ENCODE data around the gene ACP7. TPM values are rescaled to one million over a fixed set of nuclear protein-coding genes. Genes with fewer than 3 reads are reported as not detected.
"Not testable (repeated sequence)": the region's sequence is repeated elsewhere in the genome, so short reads cannot be mapped to it uniquely, and the experiment has no call there.

ACP7 gene
- total RNA-seq, 4 donors from 2014 or later, result not detected

- peaks cover 0 to 12% (median 0%) of the 10 kb centered on the region in 4 donors for H3K27me3 ChIP-seq
- no peaks in the 10 kb centered on the region for H3K4me1 ChIP-seq
- H3K27ac ChIP-seq (replicated peaks in 1 of 4), result no peak overlapping the region
- DNase-seq (ENCODE audit: extremely low spot score), result no peak
- intact Hi-C loops (cut with DNase I), result no loop called here
- H3K4me3 ChIP-seq, result no peak overlapping the region
- no peaks in the 10 kb centered on the region for H3K36me3 ChIP-seq
- H3K9me3 ChIP-seq, result peaks cover 0 to 5% (median 0%) of the 10 kb centered on the region in 4 donors
- no peak for TF ChIP-seq POLR2AphosphoS5 (IDR thresholded peaks at IDR 0.05)
- no peak for TF ChIP-seq POLR2A (IDR thresholded peaks at IDR 0.05; ENCODE audit: low read depth)
- TF ChIP-seq CTCF (IDR thresholded peaks at IDR 0.05), result no peak
- no peak for TF ChIP-seq EP300 (IDR thresholded peaks at IDR 0.05)
Observed at GRCh38 chr19:39059302-39059701, 24.9 kb upstream of the ACP7 start.

GRCh38 chr19:39060171-39060570 lies 24.0 kb upstream of the ACP7 start:
- no peaks in the 10 kb centered on the region for H3K9me3 ChIP-seq
- no peak for TF ChIP-seq POLR2A (IDR thresholded peaks at IDR 0.05; ENCODE audit: low read depth)
- TF ChIP-seq EP300 (IDR thresholded peaks at IDR 0.05), result no peak
- H3K27me3 ChIP-seq, result peaks cover 0 to 13% (median 0%) of the 10 kb centered on the region in 4 donors
- H3K4me3 ChIP-seq, result no peak overlapping the region
- H3K4me1 ChIP-seq, result no peaks in the 10 kb centered on the region
- DNase-seq (ENCODE audit: extremely low spot score), result no peak
- intact Hi-C loops (cut with DNase I), result no loop called here
- no peaks in the 10 kb centered on the region for H3K36me3 ChIP-seq
- 80% methylated on average over 4 of the region's 4 CpGs for WGBS
- H3K27ac ChIP-seq (replicated peaks in 1 of 4), result no peak overlapping the region

- H3K9me3 ChIP-seq, result no peaks in the 10 kb centered on the region
- no peaks in the 10 kb centered on the region for H3K4me1 ChIP-seq
- no peak overlapping the region for H3K4me3 ChIP-seq
- H3K36me3 ChIP-seq, result no peaks in the 10 kb centered on the region
- DNase-seq (ENCODE audit: extremely low spot score), result no peak
- 87% methylated on average over 6 of the region's 6 CpGs for WGBS
- no peak for TF ChIP-seq EP300 (IDR thresholded peaks at IDR 0.05)
- no peak for TF ChIP-seq POLR2AphosphoS5 (IDR thresholded peaks at IDR 0.05)
- no peak for TF ChIP-seq POLR2A (IDR thresholded peaks at IDR 0.05; ENCODE audit: low read depth)
- no peak for TF ChIP-seq CTCF (IDR thresholded peaks at IDR 0.05)
- no peak overlapping the region for H3K27ac ChIP-seq (replicated peaks in 1 of 4)
- intact Hi-C loops (cut with DNase I), result no loop called here
- H3K27me3 ChIP-seq, result peaks cover 0 to 14% (median 0%) of the 10 kb centered on the region in 4 donors
Observed at GRCh38 chr19:39064405-39064804, 19.8 kb upstream of the ACP7 start.

GRCh38 chr19:39065928-39066327 lies 18.2 kb upstream of the ACP7 start:
- no peaks in the 10 kb centered on the region for H3K9me3 ChIP-seq
- no peaks in the 10 kb centered on the region for H3K36me3 ChIP-seq
- no peak overlapping the region for H3K27ac ChIP-seq (replicated peaks in 1 of 4)
- H3K4me1 ChIP-seq, result no peaks in the 10 kb centered on the region
- intact Hi-C loops (cut with DNase I), result no loop called here
- H3K27me3 ChIP-seq, result peaks cover 0 to 29% (median 0%) of the 10 kb centered on the region in 4 donors
- 55% methylated on average over 3 of the region's 3 CpGs for WGBS
- H3K4me3 ChIP-seq, result no peak overlapping the region
- no peak for DNase-seq (ENCODE audit: extremely low spot score)
- TF ChIP-seq EP300 (IDR thresholded peaks at IDR 0.05), result no peak
- TF ChIP-seq POLR2AphosphoS5 (IDR thresholded peaks at IDR 0.05), result no peak
- TF ChIP-seq CTCF (IDR thresholded peaks at IDR 0.05), result no peak
- TF ChIP-seq POLR2A (IDR thresholded peaks at IDR 0.05; ENCODE audit: low read depth), result no peak

GRCh38 chr19:39067104-39067503 lies 17.1 kb upstream of the ACP7 start:
- TF ChIP-seq CTCF (IDR thresholded peaks at IDR 0.05) (no peak), EP300 (IDR thresholded peaks at IDR 0.05) (no peak), POLR2AphosphoS5 (IDR thresholded peaks at IDR 0.05) (no peak), POLR2A (IDR thresholded peaks at IDR 0.05; ENCODE audit: low read depth) (no peak)
- Histone ChIP-seq H3K9me3 (no peaks in the 10 kb centered on the region), H3K27ac (replicated peaks in 1 of 4) (no peak overlapping the region), H3K4me3 (no peak overlapping the region), H3K27me3 (peaks cover 0 to 40% (median 0%) of the 10 kb centered on the region in 4 donors), H3K36me3 (no peaks in the 10 kb centered on the region), H3K4me1 (no peaks in the 10 kb centered on the region)
- intact Hi-C loops (cut with DNase I), result no loop called here
- no peak for DNase-seq (ENCODE audit: extremely low spot score)
- 93% methylated on average over 4 of the region's 4 CpGs for WGBS

- H3K4me1 ChIP-seq; H3K9me3 ChIP-seq; H3K27ac ChIP-seq (replicated peaks in 1 of 4); H3K36me3 ChIP-seq; H3K4me3 ChIP-seq; intact Hi-C loops (cut with DNase I); DNase-seq (ENCODE audit: extremely low spot score): not testable (repeated sequence)
- peaks cover 0 to 49% (median 0%) of the 10 kb centered on the region in 4 donors for H3K27me3 ChIP-seq
- 90% methylated on average over 6 of the region's 6 CpGs for WGBS
Observed at GRCh38 chr19:39068259-39068658, 15.9 kb upstream of the ACP7 start.

Measured in esophagus muscularis mucosa (tissue), 4 donors.